IPS-18c (cell line): ENCODE measurements around the gene FUCA1.

Source experiments
- H3K4me3 ChIP-seq: 2 replicates; pipeline ENCODE4 v1.7.0; 2013; ENCODE audit warnings: low read depth, mild to moderate bottlenecking, low read length, moderate library complexity; ENCODE audit not compliant: insufficient read depth
- H3K9me3 ChIP-seq: one replicate; pipeline ENCODE4 v1.6.1; 2013; ENCODE audit warnings: mild to moderate bottlenecking, low read length, moderate library complexity; ENCODE audit not compliant: control insufficient read depth, insufficient read depth

Gene FUCA1

DNA sequence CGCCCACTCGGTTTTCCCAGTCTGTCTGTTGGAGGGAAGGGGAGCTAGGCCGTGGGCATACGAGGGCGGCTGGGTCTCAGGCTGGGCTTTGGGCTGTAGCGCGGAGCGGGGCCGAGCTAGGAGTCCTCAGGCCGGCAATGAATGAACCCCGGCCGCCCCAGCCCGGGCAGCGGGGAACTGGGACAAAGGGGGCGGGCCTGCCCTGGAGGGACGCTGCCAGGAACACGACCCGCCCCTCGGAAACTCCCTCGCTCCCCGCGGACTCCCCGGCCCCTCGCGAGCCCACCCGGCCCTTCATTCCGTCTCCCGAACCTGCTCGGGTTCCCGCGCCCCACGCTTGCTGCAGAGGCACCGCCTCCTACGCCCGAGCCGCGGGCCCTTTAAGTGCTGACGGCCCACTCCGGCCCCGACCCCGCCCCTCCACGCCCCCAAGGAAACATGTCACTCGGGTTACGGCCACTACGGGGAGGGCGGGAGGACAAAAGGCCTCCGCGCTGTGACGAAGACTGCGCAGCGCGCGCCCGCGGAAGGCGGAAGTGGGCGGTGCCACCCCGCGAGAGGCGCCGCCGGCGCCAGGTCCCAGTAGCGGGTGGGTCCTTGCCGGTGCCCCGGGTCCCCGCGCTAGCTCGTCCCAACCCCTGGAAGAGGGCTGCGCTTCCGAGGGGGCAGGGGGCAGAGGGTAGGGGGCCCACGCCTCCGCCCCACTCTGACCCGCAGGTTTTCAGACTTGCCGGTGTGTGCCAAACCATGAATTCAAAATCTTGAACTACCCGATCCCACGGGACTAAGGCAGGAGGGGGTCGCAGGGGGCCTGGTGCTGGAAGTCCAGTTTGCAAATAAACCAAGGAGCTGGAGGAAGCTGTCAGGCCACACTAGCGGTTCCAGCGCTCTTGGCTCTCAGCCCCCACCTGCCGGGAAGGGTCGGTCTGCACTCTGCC is 67.4 kb downstream of the FUCA1 start, which contains the start of gene GALE:
GALE (minus strand) TSS at position 355 of the 938 bp plus-strand sequence. CDS start 1,747 bp downstream, outside the sequence.
- H3K9me3 ChIP-seq, result no peaks in the 10 kb centered on the region
- H3K4me3 ChIP-seq, result peak within 1 kb of the TSS; percentile 90

DNA sequence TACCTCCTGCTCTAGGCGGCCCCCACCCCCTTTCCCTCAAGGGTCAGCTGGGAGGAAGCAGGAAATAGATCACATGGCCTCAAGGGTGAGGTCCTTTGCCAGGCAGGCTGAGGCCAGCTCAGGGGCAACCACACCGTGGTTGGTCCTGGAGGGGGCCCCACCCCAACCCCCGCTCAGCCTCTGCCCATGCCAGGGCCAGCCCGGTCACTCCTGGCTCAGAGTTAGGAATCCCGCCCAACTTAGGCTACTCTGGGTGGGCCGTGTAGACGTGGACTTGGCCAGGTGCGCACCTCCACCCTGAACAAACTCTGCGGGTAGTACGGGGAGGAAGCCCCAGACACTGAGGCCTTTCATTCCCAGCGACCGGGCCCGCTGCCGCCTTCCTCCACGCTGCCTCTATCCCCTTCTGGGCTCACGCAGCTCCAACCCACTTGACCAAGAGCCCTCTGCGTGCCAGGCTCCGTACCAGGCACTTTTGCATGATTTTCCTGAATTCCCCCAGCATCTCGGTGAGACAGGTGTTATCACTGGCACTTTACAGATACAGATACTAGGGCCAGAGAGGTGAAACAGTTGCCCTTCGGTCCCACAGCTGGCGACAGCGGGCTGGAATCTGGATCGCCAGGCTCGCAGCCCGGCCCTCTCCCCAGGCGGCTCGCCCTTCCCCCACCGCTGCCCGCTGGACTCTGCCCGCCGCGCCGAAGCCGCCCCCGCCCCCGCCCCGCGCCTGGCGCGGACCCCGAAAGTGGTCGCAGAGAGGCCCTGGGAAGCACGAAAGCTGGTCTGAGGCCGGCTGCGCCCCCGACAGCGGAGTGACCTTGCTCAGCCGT is 68.3 kb downstream of the FUCA1 start:
- H3K9me3 ChIP-seq, result no peaks in the 10 kb centered on the region
- peak overlapping the region; percentile 90 for H3K4me3 ChIP-seq

DNA sequence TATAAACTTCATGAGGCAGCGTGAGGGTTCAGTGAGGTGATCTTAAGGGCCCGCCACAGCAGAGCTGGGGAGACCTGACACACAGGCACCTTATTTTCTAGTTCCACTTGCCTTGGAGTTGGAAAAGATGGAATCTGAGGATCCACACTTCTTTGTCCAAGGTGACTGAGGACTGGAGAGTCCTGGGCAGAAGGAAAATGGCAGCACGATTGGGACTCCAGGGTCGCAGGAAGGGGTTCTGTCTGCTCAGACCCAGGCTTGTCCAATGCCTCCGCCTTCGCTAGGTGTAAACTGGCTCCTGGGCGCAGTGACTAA is 68.9 kb downstream of the FUCA1 start:
- no peaks in the 10 kb centered on the region for H3K9me3 ChIP-seq
- H3K4me3 ChIP-seq, result peak overlapping the region; percentile 90

DNA sequence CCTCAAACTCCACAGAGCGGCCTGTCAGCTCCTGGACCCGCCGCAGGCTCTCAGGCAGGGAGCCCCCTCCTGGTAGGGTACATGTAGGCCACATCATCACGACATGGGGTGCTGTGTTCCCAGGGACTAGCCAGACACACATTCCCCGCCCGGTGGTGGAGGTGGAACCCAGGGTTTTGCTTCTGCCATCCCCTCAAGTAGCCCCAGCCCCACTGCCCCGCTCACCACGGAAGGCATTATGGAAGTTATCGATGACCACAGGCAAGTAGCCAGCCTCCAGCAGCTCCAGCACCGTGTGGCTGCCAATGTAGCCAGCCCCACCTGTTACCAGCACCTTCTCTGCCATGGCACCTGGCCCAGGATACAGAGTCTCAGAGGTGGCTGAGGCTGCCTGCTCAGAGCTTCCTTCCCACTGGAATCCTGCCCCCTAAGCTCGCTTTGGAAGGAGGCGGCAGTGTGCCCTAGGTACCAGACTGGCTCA is 69.4 kb downstream of the FUCA1 start:
- Histone ChIP-seq H3K9me3 (no peaks in the 10 kb centered on the region), H3K4me3 (peak overlapping the region; percentile 90; the same call in 1 of the 2 replicates)

DNA sequence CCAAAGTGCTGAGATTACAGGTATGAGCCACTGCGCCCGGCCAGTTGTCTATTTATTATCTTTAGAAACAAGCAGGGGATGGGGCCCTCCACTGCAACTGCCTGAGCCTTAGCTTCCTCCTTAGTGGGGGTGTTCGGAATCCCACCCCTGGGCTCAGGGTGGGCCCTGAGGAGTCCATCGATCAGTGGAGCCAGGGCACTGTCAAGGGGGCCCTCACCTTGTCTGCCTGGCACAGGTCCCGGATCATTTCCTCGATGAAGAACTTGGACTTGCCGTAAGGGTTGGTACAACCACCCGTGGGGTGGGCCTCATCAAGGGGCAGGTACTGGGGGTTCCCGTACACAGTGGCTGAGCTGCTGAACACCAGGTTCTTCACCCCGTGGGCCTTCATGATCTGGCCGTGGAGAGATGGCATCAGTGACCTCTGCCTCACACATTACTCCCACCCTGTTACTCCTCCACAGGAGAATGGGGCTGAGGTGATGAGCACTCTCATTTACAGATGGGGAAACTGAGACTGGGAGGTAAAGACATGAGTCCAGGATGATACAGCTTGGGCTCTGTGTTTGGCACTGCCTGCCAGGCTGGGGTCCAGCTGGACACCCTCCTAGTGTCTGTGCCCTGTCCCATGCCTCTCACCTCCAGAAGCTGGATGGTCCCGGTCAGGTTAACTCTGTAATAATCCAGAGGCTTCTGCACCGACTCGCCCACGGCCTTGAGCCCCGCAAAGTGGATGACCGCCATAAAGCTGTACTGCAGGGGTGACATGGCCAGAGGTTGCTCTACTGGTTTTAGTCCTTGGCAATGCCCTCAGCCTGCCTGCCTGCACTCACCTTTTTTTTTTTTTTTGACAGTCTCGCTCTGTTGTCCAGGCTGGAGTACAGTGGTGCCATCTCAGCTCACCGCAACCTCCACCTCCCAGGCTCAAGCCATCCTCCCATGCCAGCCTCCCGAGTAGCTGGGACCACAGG is 70.3 kb downstream of the FUCA1 start:
- H3K9me3 ChIP-seq, result no peaks in the 10 kb centered on the region

DNA sequence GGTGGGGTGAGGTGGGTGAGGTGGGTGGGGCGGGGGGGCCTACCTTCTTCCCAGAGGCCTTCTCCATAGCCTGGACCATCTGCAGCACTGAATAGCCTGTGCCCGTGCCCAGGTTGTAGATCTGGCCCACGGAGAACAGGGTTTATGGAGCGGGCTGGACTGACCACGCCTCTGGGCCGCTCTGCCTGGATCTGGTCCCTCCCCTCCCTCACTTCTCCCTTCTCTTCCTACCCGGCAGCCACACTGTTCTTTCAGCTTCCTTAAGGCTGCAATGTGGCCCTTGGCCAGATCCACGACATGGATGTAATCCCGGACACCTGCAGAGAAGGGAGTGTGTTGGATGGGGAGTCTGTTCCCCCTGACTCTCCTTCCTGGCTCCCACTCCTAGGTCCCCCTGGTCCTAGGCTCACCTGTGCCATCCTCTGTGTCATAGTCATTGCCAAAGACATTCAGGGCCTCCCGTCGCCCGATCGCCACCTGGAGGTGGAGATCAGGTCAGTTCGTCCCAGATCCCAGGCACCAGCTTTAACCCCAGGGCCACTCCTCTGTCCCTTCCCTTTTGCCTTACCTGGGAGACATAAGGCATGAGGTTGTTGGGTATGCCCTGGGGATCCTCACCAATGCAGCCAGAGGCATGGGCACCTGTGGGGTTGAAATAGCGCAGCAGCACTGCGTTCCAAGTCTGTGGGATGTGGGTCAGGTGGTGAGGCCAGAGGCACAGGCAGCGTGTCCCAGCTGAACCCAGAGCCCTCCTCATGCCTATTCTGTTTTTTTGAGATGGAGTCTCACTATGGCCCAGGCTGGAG is 71.4 kb downstream of the FUCA1 start:
- no peak overlapping the region for H3K4me3 ChIP-seq

More for the DNA sequence above, 70.3 kb downstream of the FUCA1 start:
- H3K4me3 ChIP-seq, result no peak overlapping the region

DNA sequence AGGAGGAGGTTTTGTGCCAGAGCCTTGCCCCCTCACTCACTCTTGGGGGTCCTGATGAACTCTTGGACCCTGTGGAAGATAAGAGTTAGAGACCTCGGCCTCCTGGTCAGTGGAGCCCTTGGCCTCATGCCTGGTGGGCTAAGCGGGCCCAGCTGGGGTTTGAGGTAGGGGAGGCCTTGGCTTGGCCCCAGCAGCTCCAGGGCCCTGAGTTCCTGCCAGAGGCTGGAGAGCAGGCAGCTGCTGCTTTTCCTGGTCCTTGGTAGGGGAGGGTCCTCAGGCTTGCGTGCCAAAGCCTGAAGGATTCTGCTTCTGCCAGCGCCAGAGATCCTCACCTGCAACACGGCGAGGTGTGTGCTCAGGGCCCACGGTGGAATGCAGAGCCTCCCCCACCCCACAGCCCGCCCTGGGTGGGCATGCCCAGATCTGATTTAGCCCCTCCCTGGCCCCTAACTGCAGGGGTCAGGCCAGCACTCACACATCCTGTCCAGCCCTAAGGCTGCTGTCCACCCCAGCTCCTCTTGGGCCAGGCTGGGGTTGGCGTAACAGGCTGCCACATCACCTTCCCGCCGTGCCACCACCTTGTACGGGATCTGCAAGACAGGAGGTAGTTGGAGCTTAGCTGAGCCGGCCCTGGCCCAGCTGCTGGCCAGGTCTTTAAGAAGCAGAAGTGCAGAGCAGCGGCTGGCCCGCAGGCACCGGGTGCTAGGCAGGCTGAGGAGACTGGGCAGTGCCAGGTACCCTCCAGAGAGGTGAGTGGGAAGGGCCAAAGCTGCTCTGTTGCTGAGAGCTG is 72.2 kb downstream of the FUCA1 start:
- H3K4me3 ChIP-seq, result no peak overlapping the region

More for the DNA sequence above, 71.4 kb downstream of the FUCA1 start:
- no peaks in the 10 kb centered on the region for H3K9me3 ChIP-seq

More for the DNA sequence above, 72.2 kb downstream of the FUCA1 start:
- H3K9me3 ChIP-seq, result no peaks in the 10 kb centered on the region
